NCI-H2227 (cell line): ENCODE results near the gene SLC1A1.
A peak's percentile ranks its signal among the peaks of the same experiment; 100 is the strongest.
"Not testable (repeated sequence)": the region's sequence is repeated elsewhere in the genome, so short reads cannot be mapped to it uniquely, and the experiment has no call there.

Source experiments
- DNase-seq: peaks from one replicate; lab custom pipeline; 2025; ENCODE audit not compliant: unreplicated experiment; lab: John Stamatoyannopoulos, UW

Gene SLC1A1

DNA sequence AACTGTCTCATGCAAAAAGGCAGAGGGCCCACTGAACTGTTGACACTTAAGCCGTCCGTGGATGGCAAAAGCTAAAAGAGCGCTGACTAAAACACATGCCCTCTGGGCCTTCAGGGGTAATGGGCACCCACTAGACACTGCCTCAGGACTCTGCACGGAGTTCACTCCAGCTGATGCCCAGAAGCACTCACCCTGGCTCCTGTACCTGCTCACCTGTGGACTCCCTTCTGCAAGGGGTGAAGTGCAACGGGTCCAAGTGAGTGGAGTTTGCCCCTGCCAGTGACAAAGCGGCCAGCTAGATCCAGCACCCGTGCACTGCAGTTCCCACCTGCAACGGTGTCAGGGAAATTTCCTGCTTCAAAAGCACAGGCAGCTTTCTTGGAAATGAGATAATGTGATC is 50.2 kb downstream of the SLC1A1 start:
- no peak for DNase-seq

DNA sequence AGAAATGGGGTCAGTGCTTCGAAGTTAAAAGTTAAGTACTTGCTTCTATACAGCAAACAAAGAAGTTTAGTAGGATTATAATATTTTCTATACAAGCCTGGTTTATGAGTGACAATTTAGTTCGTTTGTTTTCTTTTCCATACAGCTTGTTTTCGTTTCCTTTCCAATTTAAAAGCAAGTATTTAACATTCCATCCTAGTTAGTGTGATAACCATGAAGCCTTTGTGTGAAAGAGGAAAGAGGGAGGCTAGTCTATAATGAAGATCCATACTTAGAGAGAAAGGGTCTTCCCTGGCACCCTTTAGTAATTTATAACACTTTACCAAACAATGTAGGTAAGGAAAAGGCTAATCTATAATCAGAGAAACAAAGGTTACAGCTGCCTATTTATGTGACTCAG is 51.0 kb downstream of the SLC1A1 start:
- DNase-seq, result no peak

DNA sequence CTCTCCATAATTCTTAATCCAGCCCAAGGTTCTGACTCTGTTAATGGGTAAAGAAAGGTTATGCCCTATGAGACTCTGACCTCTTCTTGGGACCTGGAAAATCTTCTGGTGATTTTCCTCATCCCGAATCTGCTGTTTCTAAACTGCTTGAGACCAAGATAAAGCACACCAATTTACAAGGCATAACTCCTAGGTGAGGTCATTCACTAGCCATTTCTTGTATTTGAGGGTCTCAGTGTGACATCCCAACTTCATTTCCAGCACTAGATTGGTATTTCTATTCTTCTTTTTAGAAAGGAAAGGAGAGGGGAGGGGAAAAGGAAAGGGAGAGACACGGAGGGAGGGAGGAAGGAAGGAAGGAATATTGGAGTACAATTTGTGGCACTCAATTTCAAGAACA is 51.6 kb downstream of the SLC1A1 start:
- DNase-seq, result no peak

DNA sequence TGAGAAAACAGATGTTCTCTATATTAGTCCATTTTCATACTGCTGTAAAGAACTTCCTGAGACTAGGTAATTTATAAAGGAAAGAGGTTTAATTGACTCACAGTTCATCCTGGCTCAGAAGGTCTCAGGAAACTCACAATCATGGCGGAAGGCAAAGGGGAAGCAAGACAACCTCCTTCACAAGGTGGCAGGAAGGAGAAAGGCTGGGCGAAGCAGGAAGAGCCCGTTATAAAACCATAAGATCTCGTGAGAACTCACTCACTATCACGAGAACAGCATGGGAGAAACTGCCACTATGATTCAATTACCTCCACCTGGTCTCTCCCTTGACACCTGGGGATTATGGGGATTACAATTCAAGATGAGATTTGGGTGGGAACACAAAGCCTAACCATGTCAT is 54.4 kb downstream of the SLC1A1 start:
- not testable (repeated sequence) for DNase-seq

DNA sequence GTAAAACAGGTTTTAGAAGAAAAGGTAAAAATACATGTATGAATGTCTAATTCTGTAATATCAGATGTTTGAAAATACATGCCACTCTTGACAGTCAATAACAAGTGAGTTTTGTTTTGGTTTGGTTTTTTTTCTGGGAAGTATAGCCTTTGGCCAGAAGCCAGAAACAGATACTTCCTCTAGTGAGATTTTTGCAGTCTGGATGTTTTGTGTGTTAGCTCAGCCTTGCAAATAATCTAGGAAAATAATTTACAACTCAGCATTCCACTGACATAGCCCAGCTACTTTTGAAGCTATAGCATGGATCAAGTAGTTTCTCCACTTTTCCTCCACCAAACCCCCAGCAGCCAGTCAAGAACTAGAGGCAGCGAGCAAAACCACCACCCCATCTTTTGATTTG is 56.7 kb downstream of the SLC1A1 start:
- DNase-seq, result no peak

DNA sequence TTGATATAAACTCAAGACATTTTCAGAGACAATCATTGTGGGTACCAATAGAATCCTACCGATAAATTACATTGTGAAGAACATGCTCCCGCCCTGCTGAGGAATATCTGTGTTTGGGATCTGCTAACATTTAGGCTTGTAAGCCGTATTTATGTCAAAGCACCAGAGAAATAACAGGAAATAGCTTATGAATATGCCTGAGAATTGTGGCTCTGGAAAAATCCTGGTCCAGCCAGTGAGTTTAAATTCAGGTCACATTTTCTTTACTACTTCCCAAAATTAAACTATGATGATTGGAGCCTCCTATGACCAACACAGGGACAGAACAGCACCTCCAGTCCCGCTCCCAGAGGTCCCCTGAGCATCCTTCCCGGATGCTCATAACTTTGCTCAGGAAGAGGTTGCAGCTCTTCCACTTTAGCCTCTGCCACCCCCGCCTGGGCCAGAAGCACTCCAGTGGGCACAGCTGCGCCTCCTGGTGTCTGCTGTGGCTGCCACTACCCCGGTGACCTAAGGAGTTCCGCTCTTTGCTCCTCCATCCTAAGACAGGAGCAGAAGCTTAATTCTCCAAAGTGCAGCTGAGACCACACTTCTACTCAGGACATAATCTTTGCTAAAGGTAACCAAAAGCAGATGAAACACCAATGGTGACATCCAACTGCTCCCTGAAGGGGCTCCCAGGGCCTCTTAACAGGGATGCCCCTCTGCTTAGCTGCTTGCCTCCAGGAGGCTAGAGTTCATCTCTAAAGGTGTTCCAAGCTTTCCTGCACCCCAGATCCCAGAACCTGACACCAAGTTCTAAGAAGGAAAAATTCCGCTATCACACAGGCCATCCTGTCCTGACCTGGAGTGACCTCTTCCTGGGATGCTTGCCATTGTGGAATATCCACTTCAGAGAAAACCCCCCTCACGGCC is 58.8 kb downstream of the SLC1A1 start:
- no peak for DNase-seq

DNA sequence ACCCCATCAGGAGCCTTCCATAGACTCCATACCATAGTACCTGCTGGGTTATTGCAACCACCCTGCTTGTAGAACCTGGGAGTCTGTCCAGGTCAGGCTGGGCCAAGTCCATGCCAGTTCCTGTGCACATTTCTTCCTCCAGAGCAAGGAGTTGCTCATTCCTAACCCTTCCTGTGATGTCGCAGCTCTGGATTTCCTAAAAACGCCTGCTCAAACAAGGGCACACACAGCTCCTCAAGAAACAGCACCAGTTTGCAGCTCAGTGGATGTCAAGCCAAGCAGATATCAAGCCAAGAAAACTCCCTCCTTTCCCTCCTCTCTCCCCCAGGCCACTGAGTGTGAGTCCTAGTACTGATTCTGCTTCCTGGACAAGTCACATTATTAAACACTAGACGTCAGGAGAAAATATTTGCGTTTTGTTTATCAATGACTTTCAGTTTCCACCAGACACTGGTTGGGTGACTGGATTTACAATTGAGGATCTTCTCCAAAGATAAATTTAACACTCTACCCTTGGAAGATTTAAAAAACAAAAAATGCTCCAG is 59.6 kb downstream of the SLC1A1 start:
- DNase-seq, result no peak

DNA sequence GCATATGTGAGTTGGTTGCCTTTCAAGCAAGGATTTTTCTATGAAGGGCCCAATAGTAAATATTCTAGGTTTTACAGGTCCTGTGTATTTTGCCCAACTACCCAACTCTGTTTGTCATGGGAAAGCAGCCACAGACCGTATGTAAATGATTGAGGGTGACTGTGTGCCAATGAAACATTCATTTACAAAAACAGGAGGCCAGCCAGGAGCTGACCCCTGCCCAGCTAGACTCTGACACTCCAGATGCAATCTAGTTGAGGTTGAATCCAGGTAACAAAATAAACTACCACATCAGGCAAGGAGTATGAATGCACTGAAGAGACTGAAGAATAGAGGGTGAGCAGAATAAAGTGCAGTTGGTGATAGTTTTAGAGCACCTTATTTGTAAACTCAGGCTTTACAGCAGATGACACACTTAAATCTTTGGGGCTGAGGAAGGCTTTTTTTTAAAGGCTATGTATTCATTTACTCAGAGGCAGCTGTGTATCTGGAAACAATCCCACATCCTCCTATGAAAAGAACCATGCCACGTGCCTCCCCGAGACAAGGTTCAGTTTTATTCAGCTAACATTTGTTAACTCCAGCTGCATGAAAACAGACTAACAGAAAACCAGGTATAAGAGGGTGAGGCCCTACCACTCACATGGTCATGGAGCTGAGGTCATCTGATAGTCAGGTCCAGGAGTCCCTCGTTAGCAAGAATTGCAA is 60.7 kb downstream of the SLC1A1 start:
- DNase-seq, result no peak

DNA sequence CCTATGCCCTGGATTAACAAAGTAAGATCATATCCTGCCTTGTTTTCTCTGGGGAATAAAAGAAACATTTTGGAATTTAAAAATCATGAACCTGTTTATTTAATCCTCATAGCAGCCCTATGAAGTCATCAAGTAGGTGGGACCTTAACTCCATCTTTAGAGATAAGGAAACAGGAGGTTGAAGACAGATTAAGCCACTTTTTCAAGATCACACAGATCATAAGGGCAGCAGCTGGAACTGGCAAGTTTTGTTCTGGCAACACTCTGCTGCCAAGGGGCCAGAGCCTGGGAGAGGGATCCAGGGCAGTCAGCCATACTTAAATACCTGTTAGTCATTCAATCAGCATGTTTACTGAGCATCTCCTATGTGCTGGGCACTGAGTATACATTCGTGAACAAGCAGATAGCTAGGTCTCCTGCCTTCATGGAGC is 63.7 kb downstream of the SLC1A1 start:
- no peak for DNase-seq

DNA sequence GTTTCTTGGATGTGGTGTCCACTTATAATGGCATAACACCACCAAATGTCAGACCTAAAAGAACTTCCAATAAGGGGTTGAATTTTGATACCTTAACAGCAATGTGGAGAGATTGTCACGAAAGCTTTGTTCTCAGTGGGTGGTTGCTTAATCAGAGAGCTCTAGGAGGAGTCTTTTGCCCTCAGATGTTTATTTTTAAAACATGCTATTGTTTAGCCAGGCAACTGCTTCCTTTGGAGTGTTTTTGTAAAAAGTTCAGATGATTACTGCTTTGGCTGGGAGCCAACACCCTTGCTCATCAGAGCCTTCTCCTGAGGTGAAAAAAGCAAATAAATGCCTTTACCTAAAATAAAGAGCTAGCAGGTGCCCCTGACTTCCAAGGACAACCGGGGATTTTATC is 65.0 kb downstream of the SLC1A1 start:
- peak; percentile 81 for DNase-seq

DNA sequence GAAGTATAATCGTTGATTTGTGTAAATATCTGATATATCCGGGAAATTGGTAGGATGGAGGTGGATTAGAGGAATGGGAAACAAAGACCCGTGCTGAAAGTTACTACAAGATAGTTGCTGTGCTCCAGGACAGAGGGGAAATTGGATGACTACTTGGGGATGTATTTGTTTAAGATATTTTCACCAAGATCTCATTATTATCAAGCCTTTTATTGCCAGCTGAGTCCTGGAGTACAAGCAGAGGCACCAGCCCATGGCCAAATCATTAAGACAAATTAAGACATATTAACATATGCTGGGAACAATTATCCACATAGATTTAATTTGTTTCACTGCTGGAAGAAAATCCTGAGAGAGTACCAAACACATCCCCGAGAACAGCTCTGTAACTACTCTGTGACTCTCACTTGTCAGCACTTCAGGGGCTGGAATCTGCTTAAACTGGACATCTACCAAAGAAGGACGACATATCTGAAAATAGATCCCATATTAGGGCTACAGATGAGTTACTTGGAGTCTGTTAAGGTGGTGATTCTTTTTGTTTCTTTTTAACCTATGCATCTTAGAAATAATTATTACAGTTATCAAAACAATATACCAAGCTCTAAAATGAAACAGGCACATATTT is 68.2 kb downstream of the SLC1A1 start:
- no peak for DNase-seq

DNA sequence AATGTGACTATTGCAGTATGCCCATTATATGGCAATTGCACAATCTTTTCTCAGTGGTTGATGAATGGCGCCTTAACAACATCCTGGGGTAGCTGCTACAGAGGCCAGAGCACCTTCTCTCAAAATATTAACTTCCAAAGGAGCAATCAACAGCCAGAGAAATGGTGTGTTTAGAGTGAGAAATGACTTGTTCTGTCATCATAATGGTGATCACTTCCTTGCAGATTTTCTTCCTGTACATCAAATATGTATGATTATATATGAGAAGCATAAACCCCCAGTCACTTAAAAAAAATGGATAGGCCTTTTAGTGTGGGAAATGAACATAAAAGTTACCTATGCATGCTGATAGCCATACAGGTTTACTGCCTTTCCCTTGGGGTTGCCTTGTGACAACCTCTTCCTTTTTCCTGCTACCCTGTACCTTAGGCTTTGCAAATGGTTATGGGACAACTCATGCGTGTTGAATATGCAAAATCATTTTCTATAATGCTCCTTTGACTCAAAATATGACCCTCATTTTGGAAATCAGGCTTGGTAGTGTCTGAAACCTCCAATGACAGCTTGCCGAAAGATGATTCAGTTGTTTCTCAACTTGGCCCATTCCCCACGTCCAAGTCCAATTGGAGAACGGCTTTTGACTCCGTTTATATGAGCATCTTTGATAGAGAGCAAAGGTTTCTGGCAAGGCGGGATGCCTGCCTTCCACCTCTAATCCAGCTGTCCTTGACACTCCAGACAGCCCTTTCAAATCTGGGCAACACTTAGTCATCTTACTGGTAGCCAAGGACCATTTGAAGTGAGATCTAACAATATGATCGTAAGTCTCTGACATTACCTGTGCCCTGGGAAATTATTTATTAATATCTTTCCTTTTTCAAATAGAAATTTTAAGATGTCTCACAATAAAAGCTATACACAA is 69.3 kb downstream of the SLC1A1 start:
- DNase-seq, result no peak

DNA sequence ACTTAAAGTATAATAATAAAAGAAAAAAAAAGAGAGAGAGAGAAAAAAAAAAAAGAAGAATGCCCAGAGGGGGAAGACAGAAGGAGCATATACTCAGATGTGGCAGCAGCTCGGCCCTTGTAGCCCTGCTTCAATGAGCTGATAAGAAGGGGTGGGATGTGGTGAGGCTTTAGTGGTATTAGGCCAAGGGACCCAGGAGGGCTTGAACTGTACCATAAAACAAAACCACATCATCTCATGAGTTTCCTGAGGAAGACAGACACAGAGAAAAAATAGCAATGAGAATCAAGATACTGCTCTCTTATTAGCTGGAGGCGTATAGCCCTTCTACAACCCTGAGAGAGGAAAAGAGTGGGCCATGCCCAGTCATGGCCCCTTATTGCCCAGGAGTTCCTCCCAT is 72.8 kb downstream of the SLC1A1 start:
- DNase-seq, result no peak

DNA sequence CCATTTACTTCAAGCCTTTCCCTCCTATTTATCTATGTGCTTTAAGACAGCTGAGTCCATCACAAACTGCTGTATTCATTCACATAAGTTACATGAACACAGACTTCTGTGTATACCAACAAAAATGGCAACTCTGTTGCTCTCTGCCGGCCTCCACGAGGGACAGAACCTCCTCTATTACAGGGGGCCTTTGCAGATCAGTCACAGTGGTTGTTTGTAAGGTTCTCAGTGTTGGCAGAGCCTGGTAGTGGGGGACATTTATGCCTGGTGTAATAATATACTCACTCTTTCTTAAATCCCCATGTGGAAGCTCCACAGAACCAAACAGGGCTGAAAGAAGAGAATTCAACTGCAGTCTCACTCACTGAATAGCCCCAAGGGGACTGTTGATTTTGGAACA is 76.5 kb downstream of the SLC1A1 start:
- no peak for DNase-seq

DNA sequence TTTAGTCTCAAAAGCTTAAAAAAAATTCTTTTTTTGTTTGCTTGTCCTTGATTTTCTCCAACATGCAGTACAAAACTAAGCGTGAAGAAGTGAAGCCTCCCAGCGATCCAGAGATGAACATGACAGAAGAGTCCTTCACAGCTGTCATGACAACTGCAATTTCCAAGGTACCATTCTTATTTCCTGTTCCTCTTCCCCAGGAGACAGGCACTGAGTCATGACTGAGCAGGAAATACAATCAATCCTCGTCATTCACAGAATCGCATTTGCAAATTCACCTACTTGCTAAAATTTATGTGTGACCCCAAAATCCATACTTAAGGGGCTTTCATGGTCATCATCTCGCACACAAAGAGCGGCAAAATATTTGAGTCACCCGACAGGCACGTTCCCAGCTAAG is 77.3 kb downstream of the SLC1A1 start:
- no peak for DNase-seq

DNA sequence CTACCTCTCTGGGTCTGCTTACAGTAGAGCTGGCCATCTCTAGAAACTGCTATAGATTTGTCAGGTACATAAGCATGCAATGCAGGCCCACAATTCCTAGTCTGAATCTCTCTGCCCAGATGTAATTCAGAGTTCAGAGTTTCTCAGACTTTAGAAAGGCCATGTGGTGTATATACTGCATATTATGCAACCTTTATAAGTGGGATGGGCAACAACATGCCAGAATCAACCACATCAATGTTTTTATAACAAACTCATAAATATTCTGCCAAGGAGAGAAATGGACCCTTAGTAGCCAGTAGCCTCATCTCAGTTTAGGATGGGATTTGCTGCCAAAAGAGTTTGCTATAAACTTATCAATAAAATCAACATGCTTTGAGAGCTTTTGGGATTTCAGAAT is 78.8 kb downstream of the SLC1A1 start:
- DNase-seq, result no peak

DNA sequence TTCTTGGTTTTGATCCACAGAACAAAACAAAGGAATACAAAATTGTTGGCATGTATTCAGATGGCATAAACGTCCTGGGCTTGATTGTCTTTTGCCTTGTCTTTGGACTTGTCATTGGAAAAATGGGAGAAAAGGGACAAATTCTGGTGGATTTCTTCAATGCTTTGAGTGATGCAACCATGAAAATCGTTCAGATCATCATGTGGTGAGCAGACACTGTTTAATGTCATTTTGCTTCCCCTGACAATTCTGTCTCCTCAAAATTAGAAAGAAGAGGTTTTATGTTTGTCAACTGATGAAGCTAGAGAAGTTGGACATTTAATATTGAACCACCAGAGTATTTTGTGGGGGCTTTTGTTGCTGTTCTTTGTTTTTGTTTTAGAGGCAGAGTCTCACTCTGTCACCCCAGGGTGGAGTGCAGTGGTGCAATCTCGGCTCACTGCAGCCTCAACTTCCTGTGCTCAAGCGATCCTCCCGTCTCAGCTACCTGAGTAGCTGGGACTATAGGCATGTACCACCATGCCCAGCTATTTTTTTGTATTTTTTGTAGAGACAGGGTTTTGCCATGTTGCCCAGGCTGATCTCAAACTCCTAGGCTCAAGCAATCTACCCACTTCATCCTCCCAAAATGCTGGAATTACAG is 82.0 kb downstream of the SLC1A1 start:
- DNase-seq, result no peak

DNA sequence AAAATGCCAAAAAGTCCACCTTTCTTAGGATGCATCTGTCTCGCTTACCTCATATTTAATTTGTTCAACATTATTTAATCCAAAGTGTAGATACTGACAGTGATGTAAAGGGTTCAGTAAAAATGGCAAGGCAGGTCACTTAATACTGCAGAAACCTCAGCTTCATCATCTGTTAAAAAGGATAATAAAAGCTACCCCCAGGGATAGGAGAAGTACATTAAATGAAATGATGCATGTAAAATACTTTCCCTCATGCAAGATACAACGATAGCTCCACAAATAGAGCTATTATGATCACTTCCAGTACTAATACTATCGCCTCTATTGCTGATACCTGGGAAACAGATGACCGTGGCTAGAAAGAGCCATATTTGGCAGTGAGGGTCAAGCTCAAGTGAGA is 82.9 kb downstream of the SLC1A1 start:
- DNase-seq, result no peak

DNA sequence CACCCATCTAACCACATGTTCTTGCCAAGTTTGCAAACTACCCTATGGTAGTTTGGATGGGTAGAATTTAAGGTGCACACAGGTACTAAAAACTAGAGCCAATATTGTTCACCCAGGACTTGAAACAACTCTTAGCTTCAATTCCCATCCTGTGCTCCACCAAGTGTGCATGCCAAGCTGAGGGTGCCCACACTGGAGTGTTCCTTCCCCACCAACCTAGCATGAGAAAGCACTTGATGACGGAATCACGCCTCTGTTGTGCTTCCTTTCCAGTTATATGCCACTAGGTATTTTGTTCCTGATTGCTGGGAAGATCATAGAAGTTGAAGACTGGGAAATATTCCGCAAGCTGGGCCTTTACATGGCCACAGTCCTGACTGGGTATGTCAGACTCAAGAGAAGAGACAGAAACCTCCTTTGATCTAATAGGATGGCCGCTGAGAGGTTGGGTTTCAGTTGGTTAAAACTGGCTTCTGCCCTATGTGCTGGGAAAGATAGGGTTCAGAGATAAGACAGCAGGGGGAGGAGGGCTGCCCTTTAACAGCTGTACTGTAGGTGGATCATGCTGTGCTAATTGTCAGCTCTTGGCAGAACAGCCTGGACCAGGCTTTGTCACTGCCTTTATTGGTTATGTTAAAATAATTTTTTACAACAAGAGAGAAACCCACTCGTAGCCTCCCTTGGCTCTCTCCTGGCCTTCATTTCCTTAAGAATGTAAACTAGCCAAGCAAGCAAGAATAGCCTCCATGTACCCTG is 83.5 kb downstream of the SLC1A1 start:
- DNase-seq, result peak; percentile 73
